HL-60 (cell line): Measurements from ENCODE around the gene USH2A.

Experiments used
- GABPA ChIP-seq: IDR thresholded peaks from 2 replicates; pipeline ENCODE4 v1.6.1; 2012; ENCODE audit warnings: low read depth
- POLR2AphosphoS5 ChIP-seq: IDR thresholded peaks from 2 replicates; pipeline ENCODE4 v1.6.1; 2012; ENCODE audit warnings: low read depth
- SPI1 ChIP-seq: IDR thresholded peaks from 2 replicates; pipeline ENCODE4 v1.6.1; 2012; ENCODE audit warnings: low read depth, mild to moderate bottlenecking, borderline replicate concordance
- TF ChIP-seq, protein P1 (sequence below): IDR thresholded peaks from one replicate; pipeline ENCODE4 v1.5.1; 2011; ENCODE audit warnings: low read length, control low read depth, inconsistent platforms; ENCODE audit not compliant: insufficient read depth
- TF ChIP-seq, protein P2 (sequence below): IDR thresholded peaks from 2 replicates; pipeline ENCODE4 v1.6.1; 2012; ENCODE audit warnings: low read depth; ENCODE audit not compliant: insufficient replicate concordance

DNA sequence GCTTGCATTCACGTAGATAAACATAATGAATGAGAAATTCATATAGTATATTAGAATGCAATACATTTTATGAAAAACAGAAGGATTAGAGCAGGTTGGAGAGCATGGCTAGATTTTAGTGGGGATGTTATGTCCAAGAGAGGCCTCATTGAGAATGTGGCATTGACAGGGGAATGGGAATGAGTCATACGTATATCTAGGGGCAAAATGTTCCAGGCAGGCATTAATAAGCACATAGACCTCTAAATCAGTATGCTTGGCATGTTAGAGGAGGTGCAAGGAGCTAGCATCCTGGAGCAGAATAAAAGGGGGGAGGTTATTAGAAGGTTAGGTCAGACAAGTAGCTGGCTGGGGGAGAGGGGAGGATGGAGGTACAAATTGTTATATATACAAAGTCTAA lies 93.0 kb downstream of the USH2A start:
- TF ChIP-seq, protein P1, sequence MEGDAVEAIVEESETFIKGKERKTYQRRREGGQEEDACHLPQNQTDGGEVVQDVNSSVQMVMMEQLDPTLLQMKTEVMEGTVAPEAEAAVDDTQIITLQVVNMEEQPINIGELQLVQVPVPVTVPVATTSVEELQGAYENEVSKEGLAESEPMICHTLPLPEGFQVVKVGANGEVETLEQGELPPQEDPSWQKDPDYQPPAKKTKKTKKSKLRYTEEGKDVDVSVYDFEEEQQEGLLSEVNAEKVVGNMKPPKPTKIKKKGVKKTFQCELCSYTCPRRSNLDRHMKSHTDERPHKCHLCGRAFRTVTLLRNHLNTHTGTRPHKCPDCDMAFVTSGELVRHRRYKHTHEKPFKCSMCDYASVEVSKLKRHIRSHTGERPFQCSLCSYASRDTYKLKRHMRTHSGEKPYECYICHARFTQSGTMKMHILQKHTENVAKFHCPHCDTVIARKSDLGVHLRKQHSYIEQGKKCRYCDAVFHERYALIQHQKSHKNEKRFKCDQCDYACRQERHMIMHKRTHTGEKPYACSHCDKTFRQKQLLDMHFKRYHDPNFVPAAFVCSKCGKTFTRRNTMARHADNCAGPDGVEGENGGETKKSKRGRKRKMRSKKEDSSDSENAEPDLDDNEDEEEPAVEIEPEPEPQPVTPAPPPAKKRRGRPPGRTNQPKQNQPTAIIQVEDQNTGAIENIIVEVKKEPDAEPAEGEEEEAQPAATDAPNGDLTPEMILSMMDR: no peak
- TF ChIP-seq, protein P2, sequence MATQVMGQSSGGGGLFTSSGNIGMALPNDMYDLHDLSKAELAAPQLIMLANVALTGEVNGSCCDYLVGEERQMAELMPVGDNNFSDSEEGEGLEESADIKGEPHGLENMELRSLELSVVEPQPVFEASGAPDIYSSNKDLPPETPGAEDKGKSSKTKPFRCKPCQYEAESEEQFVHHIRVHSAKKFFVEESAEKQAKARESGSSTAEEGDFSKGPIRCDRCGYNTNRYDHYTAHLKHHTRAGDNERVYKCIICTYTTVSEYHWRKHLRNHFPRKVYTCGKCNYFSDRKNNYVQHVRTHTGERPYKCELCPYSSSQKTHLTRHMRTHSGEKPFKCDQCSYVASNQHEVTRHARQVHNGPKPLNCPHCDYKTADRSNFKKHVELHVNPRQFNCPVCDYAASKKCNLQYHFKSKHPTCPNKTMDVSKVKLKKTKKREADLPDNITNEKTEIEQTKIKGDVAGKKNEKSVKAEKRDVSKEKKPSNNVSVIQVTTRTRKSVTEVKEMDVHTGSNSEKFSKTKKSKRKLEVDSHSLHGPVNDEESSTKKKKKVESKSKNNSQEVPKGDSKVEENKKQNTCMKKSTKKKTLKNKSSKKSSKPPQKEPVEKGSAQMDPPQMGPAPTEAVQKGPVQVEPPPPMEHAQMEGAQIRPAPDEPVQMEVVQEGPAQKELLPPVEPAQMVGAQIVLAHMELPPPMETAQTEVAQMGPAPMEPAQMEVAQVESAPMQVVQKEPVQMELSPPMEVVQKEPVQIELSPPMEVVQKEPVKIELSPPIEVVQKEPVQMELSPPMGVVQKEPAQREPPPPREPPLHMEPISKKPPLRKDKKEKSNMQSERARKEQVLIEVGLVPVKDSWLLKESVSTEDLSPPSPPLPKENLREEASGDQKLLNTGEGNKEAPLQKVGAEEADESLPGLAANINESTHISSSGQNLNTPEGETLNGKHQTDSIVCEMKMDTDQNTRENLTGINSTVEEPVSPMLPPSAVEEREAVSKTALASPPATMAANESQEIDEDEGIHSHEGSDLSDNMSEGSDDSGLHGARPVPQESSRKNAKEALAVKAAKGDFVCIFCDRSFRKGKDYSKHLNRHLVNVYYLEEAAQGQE: no peak
- no peak for TF ChIP-seq POLR2AphosphoS5
- no peak for TF ChIP-seq GABPA
- TF ChIP-seq SPI1: no peak
